ENCODE results near the gene CREB3L2. TPM values are rescaled to one million over a fixed set of nuclear protein-coding genes. Genes with fewer than 3 reads are reported as not detected.

The CREB3L2 gene
- total and polyA plus RNA-seq, 2 of the 13 experiments (the other 11 are each of a cell fraction or from before 2014, with no cell fraction given), result 22.1 to 41.1 TPM

- TF ChIP-seq PAXIP1 (CRISPR knock-in tag; conservative IDR thresholded peaks at IDR 0.05) (no peak), MEIS1 (CRISPR knock-in tag; IDR thresholded peaks at IDR 0.05; ENCODE audit: borderline replicate concordance) (no peak), DRAP1 (CRISPR knock-in tag; IDR thresholded peaks at IDR 0.05) (no peak), TEAD2 (CRISPR knock-in tag; IDR thresholded peaks at IDR 0.05) (no peak), ZNF598 (CRISPR knock-in tag; IDR thresholded peaks at IDR 0.05; ENCODE audit: borderline replicate concordance) (no peak), NR1H2 (CRISPR knock-in tag; IDR thresholded peaks at IDR 0.05; ENCODE audit: borderline replicate concordance, low read depth) (no peak), PCBP1 (IDR thresholded peaks at IDR 0.05; ENCODE audit: borderline replicate concordance, low read depth, low read length) (no peak), NR2F1 (CRISPR knock-in tag; IDR thresholded peaks at IDR 0.05) (no peak), ZNF567 (CRISPR knock-in tag; IDR thresholded peaks at IDR 0.05; ENCODE audit: borderline replicate concordance) (no peak), MTERF4 (CRISPR knock-in tag; IDR thresholded peaks at IDR 0.05) (no peak), BRD4 (CRISPR knock-in tag; IDR thresholded peaks at IDR 0.05) (peak; percentile 76; the same call in 1 of the 2 replicates), ZBTB33 (CRISPR knock-in tag; IDR thresholded peaks at IDR 0.05) (0 out of 2 replicates have a peak, but pooled peaks have one; percentile 39), GMEB1 (CRISPR knock-in tag; IDR thresholded peaks at IDR 0.05; ENCODE audit: borderline replicate concordance) (no peak), ZNF781 (CRISPR knock-in tag; IDR thresholded peaks at IDR 0.05; ENCODE audit: borderline replicate concordance, not compliant biosample characterization) (no peak), TARDBP (CRISPR knock-in tag; IDR thresholded peaks at IDR 0.05) (no peak), ZNF703 (CRISPR knock-in tag; IDR thresholded peaks at IDR 0.05; ENCODE audit: borderline replicate concordance) (no peak), DMTF1 (CRISPR knock-in tag; IDR thresholded peaks at IDR 0.05) (no peak)
Observed at GRCh38 chr7:137985253-137985896, 16.5 kb downstream of the CREB3L2 start (continued).
